ENCODE results near the gene NFYB. TPM values are rescaled to one million over a fixed set of nuclear protein-coding genes. Genes with fewer than 3 reads are reported as not detected.
A peak's percentile ranks its signal among the peaks of the same experiment; 100 is the strongest.
"Not testable (repeated sequence)": the region's sequence is repeated elsewhere in the genome, so short reads cannot be mapped to it uniquely, and the experiment has no call there.

NFYB gene
- total and polyA plus RNA-seq, 7 experiments from 2014 or later: 11.6 to 47.0 (median 24.9) TPM

GRCh38 chr12:104163631-104164030 lies 25.6 kb upstream of the NFYB start:
- no peak for ATAC-seq
- ChIA-PET POLR2A (no interaction called here), CTCF (no interaction called here)
- Histone ChIP-seq H3K4me1 (ENCODE audit: control insufficient read depth in 2 of 2, insufficient read depth in 2 of 2, low read length in 2 of 2) (no peaks in the 10 kb centered on the region), H3K4me3 (ENCODE audit: low read length) (no peak overlapping the region), H3K9me3 (ENCODE audit: control insufficient read depth in 2 of 3, low read length in 3 of 3) (no peaks in the 10 kb centered on the region), H3K27me3 (ENCODE audit: control insufficient read depth in 2 of 2, insufficient read depth in 2 of 2, low read length in 2 of 2) (no peaks in the 10 kb centered on the region), H3K36me3 (ENCODE audit: control insufficient read depth in 2 of 3, insufficient read depth in 3 of 3, low read length in 3 of 3) (no peaks in the 10 kb centered on the region), H3K27ac (ENCODE audit: low read depth, low read length) (no peak overlapping the region)
- Mint-ChIP-seq H3K4me1 (no peaks in the 10 kb centered on the region), H3K27me3 (peaks cover 0 to 15% (median 5%) of the 10 kb centered on the region in 5 donors), H3K27ac (no peak overlapping the region), H3K36me3 (no peaks in the 10 kb centered on the region), H3K9me3 (no peaks in the 10 kb centered on the region), H3K4me3 (no peak overlapping the region)
- DNase-seq: no peak
- intact Hi-C loops (cut with micrococcal nuclease): no loop called here

- H3K9me3 ChIP-seq (ENCODE audit: control insufficient read depth in 2 of 3, low read length in 3 of 3); DNase-seq; H3K27ac ChIP-seq (ENCODE audit: low read depth, low read length); H3K36me3 Mint-ChIP-seq; H3K4me3 Mint-ChIP-seq; H3K4me1 Mint-ChIP-seq; CTCF ChIA-PET; POLR2A ChIA-PET; H3K36me3 ChIP-seq (ENCODE audit: control insufficient read depth in 2 of 3, insufficient read depth in 3 of 3, low read length in 3 of 3); H3K4me1 ChIP-seq (ENCODE audit: control insufficient read depth in 2 of 2, insufficient read depth in 2 of 2, low read length in 2 of 2); H3K27ac Mint-ChIP-seq; H3K27me3 ChIP-seq (ENCODE audit: control insufficient read depth in 2 of 2, insufficient read depth in 2 of 2, low read length in 2 of 2); ATAC-seq; H3K4me3 ChIP-seq (ENCODE audit: low read length); intact Hi-C loops (cut with micrococcal nuclease); H3K9me3 Mint-ChIP-seq: not testable (repeated sequence)
- H3K27me3 Mint-ChIP-seq: peaks cover 0 to 10% (median 0%) of the 10 kb centered on the region in 5 donors
These were observed 25.0 kb upstream of the NFYB start for GRCh38 chr12:104163028-104163427.

GRCh38 chr12:104155711-104156555 lies 17.9 kb upstream of the NFYB start:
- ChIA-PET POLR2A (no interaction called here), CTCF (no interaction called here)
- no peaks in the 10 kb centered on the region for H3K36me3 ChIP-seq (ENCODE audit: control insufficient read depth in 2 of 3, insufficient read depth in 3 of 3, low read length in 3 of 3)
- no peak for DNase-seq
- peaks cover 0 to 7% of the 10 kb centered on the region in 2 donors for H3K4me1 ChIP-seq (ENCODE audit: control insufficient read depth in 2 of 2, insufficient read depth in 2 of 2, low read length in 2 of 2)
- Mint-ChIP-seq H3K36me3 (no peaks in the 10 kb centered on the region), H3K9me3 (peaks cover 0 to 1% (median 0%) of the 10 kb centered on the region in 11 donors), H3K27me3 (peaks cover 0 to 14% (median 0%) of the 10 kb centered on the region in 5 donors), H3K4me1 (peaks cover 0 to 11% (median 8%) of the 10 kb centered on the region in 7 donors), H3K4me3 (no peak overlapping the region), H3K27ac (no peak overlapping the region)
- intact Hi-C loops (cut with micrococcal nuclease): no loop called here
- ATAC-seq: no peak
- no peaks in the 10 kb centered on the region for H3K27me3 ChIP-seq (ENCODE audit: control insufficient read depth in 2 of 2, insufficient read depth in 2 of 2, low read length in 2 of 2)
- H3K4me3 ChIP-seq (ENCODE audit: low read length): no peak overlapping the region
- H3K9me3 ChIP-seq (ENCODE audit: control insufficient read depth in 2 of 3, low read length in 3 of 3): no peaks in the 10 kb centered on the region
- no peak overlapping the region for H3K27ac ChIP-seq (ENCODE audit: low read depth, low read length)

DNA sequence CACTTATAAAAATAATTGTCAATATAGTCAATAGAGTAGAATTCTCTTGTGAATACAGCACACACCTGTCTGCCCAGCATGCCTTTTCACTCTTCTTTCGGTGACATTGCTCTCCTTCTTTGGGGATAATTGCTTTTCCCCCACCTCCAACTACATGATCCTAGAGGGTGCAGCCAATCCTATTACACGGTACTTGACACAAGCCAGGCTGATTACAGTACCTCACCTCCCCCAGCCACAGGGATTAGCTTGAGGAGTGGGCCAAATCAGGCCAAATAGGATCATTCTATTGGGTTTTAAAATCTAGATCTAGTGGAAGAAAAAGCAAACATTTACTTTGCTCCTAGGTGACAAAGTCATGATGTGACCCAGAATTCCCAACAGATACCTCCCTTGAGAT lies 16.8 kb upstream of the NFYB start:
- ChIA-PET POLR2A (no interaction called here), CTCF (interaction anchor here (0.6 kb wide), 1 partner anchor 1231 kb away, joined by 3 read pairs; no protein-coding TSS in a partner anchor)
- Mint-ChIP-seq H3K36me3 (no peaks in the 10 kb centered on the region), H3K4me3 (no peak overlapping the region), H3K27ac (peak overlapping the region in 2 of 9 donors; percentile 19 to 30), H3K4me1 (peaks cover 0 to 11% (median 8%) of the 10 kb centered on the region in 7 donors), H3K9me3 (peaks cover 0 to 1% (median 0%) of the 10 kb centered on the region in 11 donors), H3K27me3 (peaks cover 0 to 19% (median 0%) of the 10 kb centered on the region in 5 donors)
- H3K27me3 ChIP-seq (ENCODE audit: control insufficient read depth in 2 of 2, insufficient read depth in 2 of 2, low read length in 2 of 2): no peaks in the 10 kb centered on the region
- H3K4me1 ChIP-seq (ENCODE audit: control insufficient read depth in 2 of 2, insufficient read depth in 2 of 2, low read length in 2 of 2): peaks cover 0 to 7% of the 10 kb centered on the region in 2 donors
- no peaks in the 10 kb centered on the region for H3K36me3 ChIP-seq (ENCODE audit: control insufficient read depth in 2 of 3, insufficient read depth in 3 of 3, low read length in 3 of 3)
- no peaks in the 10 kb centered on the region for H3K9me3 ChIP-seq (ENCODE audit: control insufficient read depth in 2 of 3, low read length in 3 of 3)
- intact Hi-C loops (cut with micrococcal nuclease): no loop called here
- no peak overlapping the region for H3K27ac ChIP-seq (ENCODE audit: low read depth, low read length)
- DNase-seq (no peak), ATAC-seq (no peak)
- H3K4me3 ChIP-seq (ENCODE audit: low read length): no peak overlapping the region

DNA sequence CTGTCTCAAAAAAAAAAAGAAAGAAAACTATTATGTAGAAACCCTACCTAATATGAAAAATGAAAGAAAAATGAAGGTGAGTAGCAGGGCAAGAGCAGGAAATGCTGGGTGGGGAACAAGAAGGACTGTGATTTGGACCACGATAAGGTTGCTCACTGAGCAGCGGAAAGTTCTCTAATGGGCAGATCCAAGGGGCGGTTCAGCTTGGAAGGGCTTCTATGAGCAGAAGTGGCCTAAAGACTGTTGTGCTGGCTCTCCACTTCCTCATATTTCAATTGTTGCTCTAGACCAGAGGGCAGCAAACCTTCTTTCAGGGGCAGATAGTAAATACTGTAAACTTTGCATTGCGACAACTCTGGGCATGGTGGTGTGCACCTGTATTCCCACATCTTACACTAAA lies 16.3 kb upstream of the NFYB start:
- peak overlapping the region in 5 of 10 donors; percentile 16 to 52 (median 19) for H3K4me3 Mint-ChIP-seq
- POLR2A ChIA-PET: no interaction called here

DNA sequence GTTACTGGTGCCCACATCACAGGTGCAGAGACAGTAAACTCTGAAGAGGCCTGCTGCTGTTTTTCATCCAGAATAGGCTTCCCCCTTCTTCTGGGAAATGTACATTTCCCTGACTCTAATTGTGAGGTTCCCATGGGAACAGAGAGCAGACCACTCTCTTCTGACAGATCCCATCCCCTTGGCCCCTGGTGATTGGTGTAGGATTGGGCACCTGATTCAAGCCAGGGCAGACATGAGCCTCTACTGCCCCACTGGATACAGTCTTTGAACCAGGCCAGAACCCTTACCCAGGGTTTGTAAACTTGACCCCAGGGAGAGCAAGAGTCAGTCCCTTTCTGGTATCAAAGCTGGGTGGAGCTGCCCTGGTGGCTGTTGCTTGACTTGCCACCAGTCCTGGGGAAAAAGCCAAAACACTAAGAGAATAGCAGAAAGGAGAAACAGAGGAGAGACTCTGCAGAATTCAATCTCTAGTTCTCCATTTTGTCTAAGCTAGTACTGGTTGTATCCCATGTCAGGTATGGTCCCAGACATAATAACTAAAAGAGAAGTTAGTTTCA lies 14.8 kb upstream of the NFYB start:
- Mint-ChIP-seq H3K27me3 (peaks cover 0 to 33% (median 5%) of the 10 kb centered on the region in 5 donors), H3K27ac (no peak overlapping the region), H3K9me3 (peaks cover 0 to 1% (median 0%) of the 10 kb centered on the region in 11 donors), H3K4me1 (peaks cover 0 to 11% (median 8%) of the 10 kb centered on the region in 7 donors), H3K36me3 (no peaks in the 10 kb centered on the region), H3K4me3 (no peak overlapping the region)
- Histone ChIP-seq H3K27ac (ENCODE audit: low read depth, low read length) (no peak overlapping the region), H3K4me1 (ENCODE audit: control insufficient read depth in 2 of 2, insufficient read depth in 2 of 2, low read length in 2 of 2) (peaks cover 0 to 7% of the 10 kb centered on the region in 2 donors), H3K9me3 (ENCODE audit: control insufficient read depth in 2 of 3, low read length in 3 of 3) (no peaks in the 10 kb centered on the region), H3K4me3 (ENCODE audit: low read length) (no peak overlapping the region), H3K27me3 (ENCODE audit: control insufficient read depth in 2 of 2, insufficient read depth in 2 of 2, low read length in 2 of 2) (no peaks in the 10 kb centered on the region), H3K36me3 (ENCODE audit: control insufficient read depth in 2 of 3, insufficient read depth in 3 of 3, low read length in 3 of 3) (no peaks in the 10 kb centered on the region)
- ChIA-PET CTCF (no interaction called here), POLR2A (no interaction called here)
- intact Hi-C loops (cut with micrococcal nuclease): no loop called here
- DNase-seq: no peak
- ATAC-seq: no peak

More for the DNA sequence above, 16.3 kb upstream of the NFYB start:
- Histone ChIP-seq H3K4me3 (ENCODE audit: low read length) (no peak overlapping the region), H3K36me3 (ENCODE audit: control insufficient read depth in 2 of 3, insufficient read depth in 3 of 3, low read length in 3 of 3) (no peaks in the 10 kb centered on the region), H3K4me1 (ENCODE audit: control insufficient read depth in 2 of 2, insufficient read depth in 2 of 2, low read length in 2 of 2) (peaks cover 0 to 7% of the 10 kb centered on the region in 2 donors), H3K27me3 (ENCODE audit: control insufficient read depth in 2 of 2, insufficient read depth in 2 of 2, low read length in 2 of 2) (no peaks in the 10 kb centered on the region), H3K27ac (ENCODE audit: low read depth, low read length) (no peak overlapping the region), H3K9me3 (ENCODE audit: control insufficient read depth in 2 of 3, low read length in 3 of 3) (no peaks in the 10 kb centered on the region)
- intact Hi-C loops (cut with micrococcal nuclease): no loop called here
- H3K27me3 Mint-ChIP-seq: peaks cover 0 to 24% (median 0%) of the 10 kb centered on the region in 5 donors
- ATAC-seq (peak; percentile 50), DNase-seq (no peak)
- peak overlapping the region in 8 of 9 donors; percentile 14 to 65 (median 29) for H3K27ac Mint-ChIP-seq
- H3K4me1 Mint-ChIP-seq: peaks cover 0 to 11% (median 8%) of the 10 kb centered on the region in 7 donors
- H3K9me3 Mint-ChIP-seq: peaks cover 0 to 1% (median 0%) of the 10 kb centered on the region in 11 donors
- CTCF ChIA-PET: no interaction called here
- H3K36me3 Mint-ChIP-seq: no peaks in the 10 kb centered on the region
